SK-N-SH treated with all-trans-retinoic acid at 6 μM for 48 hours (cell line): ENCODE measurements around the gene GGTLC2.

Source experiments
- ARNTL ChIP-seq: fragments of 450-650 bp; formaldehyde crosslinking; IDR thresholded peaks from 2 replicates; pipeline ENCODE4 v1.5.0; 2020; ENCODE audit warnings: low read depth, mild to moderate bottlenecking, moderate library complexity, borderline replicate concordance
- PATZ1 ChIP-seq: fragments of 250-450 bp; sonication (Bioruptor Pico); IDR thresholded peaks from 2 replicates; pipeline ENCODE4 v1.8.0; 2020; ENCODE audit warnings: mild to moderate bottlenecking, moderate library complexity, borderline replicate concordance
- SNAI2 ChIP-seq: fragments of 250-450 bp; sonication (Bioruptor Pico); IDR thresholded peaks from 2 replicates; pipeline ENCODE4 v1.5.0; 2020; ENCODE audit warnings: mild to moderate bottlenecking, moderate library complexity
- TF ChIP-seq, protein P1 (sequence below): fragments of 250-450 bp; sonication (Bioruptor Pico); IDR thresholded peaks from 2 replicates; pipeline ENCODE4 v1.5.1; 2021; ENCODE audit warnings: mild to moderate bottlenecking, moderate library complexity
- TF ChIP-seq, protein P2 (sequence below): fragments of 250-450 bp; sonication (Bioruptor Pico); IDR thresholded peaks from 2 replicates; pipeline ENCODE4 v1.5.0; 2020; ENCODE audit warnings: mild to moderate bottlenecking, moderate library complexity

DNA sequence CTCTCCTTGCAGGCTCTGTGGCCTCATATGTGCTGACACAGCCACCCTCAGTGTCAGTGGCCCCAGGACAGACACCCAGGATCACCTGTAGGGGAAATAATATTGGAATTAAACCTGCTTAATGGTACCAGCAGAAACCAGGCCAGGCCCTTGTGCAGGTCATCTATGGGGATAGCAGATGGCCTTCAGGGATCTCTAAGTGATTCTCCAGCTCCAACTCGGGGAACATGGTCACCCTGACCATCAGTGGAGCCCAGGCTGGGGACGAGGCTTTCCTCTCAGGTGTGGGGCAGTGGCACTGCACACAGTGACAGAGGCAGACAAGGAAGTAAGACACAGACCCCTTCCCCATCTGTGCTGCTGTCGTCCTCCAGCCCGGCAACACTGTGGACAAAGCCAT lies 16.9 kb downstream of the GGTLC2 start:
- TF ChIP-seq PATZ1 (CRISPR knock-in tag) (no peak), ARNTL (CRISPR knock-in tag) (no peak), SNAI2 (CRISPR knock-in tag) (no peak)
- TF ChIP-seq, protein P1, sequence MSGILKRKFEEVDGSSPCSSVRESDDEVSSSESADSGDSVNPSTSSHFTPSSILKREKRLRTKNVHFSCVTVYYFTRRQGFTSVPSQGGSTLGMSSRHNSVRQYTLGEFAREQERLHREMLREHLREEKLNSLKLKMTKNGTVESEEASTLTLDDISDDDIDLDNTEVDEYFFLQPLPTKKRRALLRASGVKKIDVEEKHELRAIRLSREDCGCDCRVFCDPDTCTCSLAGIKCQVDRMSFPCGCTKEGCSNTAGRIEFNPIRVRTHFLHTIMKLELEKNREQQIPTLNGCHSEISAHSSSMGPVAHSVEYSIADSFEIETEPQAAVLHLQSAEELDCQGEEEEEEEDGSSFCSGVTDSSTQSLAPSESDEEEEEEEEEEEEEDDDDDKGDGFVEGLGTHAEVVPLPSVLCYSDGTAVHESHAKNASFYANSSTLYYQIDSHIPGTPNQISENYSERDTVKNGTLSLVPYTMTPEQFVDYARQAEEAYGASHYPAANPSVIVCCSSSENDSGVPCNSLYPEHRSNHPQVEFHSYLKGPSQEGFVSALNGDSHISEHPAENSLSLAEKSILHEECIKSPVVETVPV, result no peak
- TF ChIP-seq, protein P2, sequence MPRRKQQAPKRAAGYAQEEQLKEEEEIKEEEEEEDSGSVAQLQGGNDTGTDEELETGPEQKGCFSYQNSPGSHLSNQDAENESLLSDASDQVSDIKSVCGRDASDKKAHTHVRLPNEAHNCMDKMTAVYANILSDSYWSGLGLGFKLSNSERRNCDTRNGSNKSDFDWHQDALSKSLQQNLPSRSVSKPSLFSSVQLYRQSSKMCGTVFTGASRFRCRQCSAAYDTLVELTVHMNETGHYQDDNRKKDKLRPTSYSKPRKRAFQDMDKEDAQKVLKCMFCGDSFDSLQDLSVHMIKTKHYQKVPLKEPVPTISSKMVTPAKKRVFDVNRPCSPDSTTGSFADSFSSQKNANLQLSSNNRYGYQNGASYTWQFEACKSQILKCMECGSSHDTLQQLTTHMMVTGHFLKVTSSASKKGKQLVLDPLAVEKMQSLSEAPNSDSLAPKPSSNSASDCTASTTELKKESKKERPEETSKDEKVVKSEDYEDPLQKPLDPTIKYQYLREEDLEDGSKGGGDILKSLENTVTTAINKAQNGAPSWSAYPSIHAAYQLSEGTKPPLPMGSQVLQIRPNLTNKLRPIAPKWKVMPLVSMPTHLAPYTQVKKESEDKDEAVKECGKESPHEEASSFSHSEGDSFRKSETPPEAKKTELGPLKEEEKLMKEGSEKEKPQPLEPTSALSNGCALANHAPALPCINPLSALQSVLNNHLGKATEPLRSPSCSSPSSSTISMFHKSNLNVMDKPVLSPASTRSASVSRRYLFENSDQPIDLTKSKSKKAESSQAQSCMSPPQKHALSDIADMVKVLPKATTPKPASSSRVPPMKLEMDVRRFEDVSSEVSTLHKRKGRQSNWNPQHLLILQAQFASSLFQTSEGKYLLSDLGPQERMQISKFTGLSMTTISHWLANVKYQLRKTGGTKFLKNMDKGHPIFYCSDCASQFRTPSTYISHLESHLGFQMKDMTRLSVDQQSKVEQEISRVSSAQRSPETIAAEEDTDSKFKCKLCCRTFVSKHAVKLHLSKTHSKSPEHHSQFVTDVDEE (CRISPR knock-in tag), result no peak
